Endothelial cell (in vitro differentiated cells): ENCODE data around the gene RGS17. TPM values are rescaled to one million over a fixed set of nuclear protein-coding genes. Genes with fewer than 3 reads are reported as not detected.

Source experiments
- DNase-seq: peaks from one replicate; pipeline ENCODE4 v3.0.0; 2021; ENCODE audit warnings: low spot score
- H3K27ac Mint-ChIP-seq: one replicate; pipeline ENCODE4 v1.8.0; 2021; ENCODE audit warnings: mixed read lengths, inconsistent platforms; ENCODE audit not compliant: unreplicated experiment
- H3K27me3 Mint-ChIP-seq: one replicate; pipeline ENCODE4 v1.8.0; 2021; ENCODE audit warnings: mild to moderate bottlenecking, moderate library complexity, mixed read lengths, inconsistent platforms; ENCODE audit not compliant: unreplicated experiment
- H3K36me3 Mint-ChIP-seq: one replicate; pipeline ENCODE4 v1.8.0; 2021; ENCODE audit warnings: mild to moderate bottlenecking, low read depth, mixed read lengths, inconsistent platforms; ENCODE audit not compliant: unreplicated experiment
- H3K4me1 Mint-ChIP-seq: one replicate; pipeline ENCODE4 v1.8.0; 2021; ENCODE audit warnings: mild to moderate bottlenecking, mixed read lengths, inconsistent platforms; ENCODE audit not compliant: unreplicated experiment
- H3K4me3 Mint-ChIP-seq: one replicate; pipeline ENCODE4 v1.8.0; 2021; ENCODE audit warnings: mild to moderate bottlenecking, mixed read lengths, inconsistent platforms; ENCODE audit not compliant: unreplicated experiment
- H3K9me3 Mint-ChIP-seq: one replicate; pipeline ENCODE4 v1.8.0; 2021; ENCODE audit warnings: mixed read lengths, inconsistent platforms; ENCODE audit not compliant: unreplicated experiment
- CTCF ChIP-seq: fragments of 200-600 bp; sonication (generic); IDR thresholded peaks from one replicate; pipeline ENCODE4 v1.5.0; 2021; ENCODE audit warnings: antibody characterized with exemption; ENCODE audit not compliant: unreplicated experiment
- total RNA-seq: library from RNA; stranded (reverse); fragmentation: NEBNext Ultra II Directional; extraction: Animal tissue kit (Norgen Biotek cat#: 25700); gene quantifications from one replicate; pipeline ENCODE4 v1.2.1, GENCODE V29; 2021; ENCODE audit not compliant: unreplicated experiment

RGS17 gene
- total RNA-seq, 1 donor from 2014 or later = 12.0 TPM

- Mint-ChIP-seq H3K27ac (no peak overlapping the region), H3K4me1 (peaks cover 14% of the 10 kb centered on the region), H3K4me3 (no peak overlapping the region), H3K9me3 (no peaks in the 10 kb centered on the region), H3K36me3 (peaks cover 4% of the 10 kb centered on the region), H3K27me3 (peaks cover 1% of the 10 kb centered on the region)
- no peak for TF ChIP-seq CTCF
- no peak for DNase-seq
These were observed 96.9 kb downstream of the RGS17 start for GRCh38 chr6:153034139-153034538.

DNA sequence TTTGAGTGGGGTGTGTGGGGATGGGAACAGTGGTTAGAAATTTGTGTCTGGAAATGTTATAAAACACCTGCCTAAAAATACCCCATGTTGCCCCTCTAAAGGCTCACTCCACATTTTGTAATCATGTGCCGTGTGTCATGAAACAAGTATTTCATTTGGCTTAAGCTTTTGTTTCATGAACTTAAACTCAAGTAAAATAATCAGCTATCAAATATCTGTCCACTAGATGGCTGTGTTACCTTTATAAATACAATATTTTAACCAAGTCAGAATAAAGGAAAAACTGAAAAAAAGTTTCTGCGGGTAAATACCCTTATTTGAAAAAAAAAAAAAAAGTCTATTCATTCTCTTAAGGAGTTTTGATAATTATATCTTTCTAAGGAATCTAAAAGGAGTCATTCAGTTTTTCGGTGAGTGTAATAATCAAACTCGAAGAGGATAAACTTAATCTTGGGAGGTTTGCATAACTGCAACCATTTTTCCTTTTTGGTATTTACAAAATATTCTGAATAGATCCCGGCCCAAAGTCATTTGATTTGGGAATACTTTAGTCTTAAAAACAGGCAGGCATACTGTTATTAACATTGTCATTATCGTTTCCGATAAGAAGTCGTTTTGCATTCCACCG, 98.7 kb downstream of the RGS17 start:
- Mint-ChIP-seq H3K4me3 (no peak overlapping the region), H3K36me3 (no peaks in the 10 kb centered on the region), H3K27me3 (no peaks in the 10 kb centered on the region), H3K9me3 (no peaks in the 10 kb centered on the region), H3K4me1 (peaks cover 14% of the 10 kb centered on the region), H3K27ac (no peak overlapping the region)
- no peak for DNase-seq
- no peak for TF ChIP-seq CTCF

- H3K27ac Mint-ChIP-seq = peak overlapping the region; percentile 44
These were observed 99.6 kb downstream of the RGS17 start for GRCh38 chr6:153031335-153031955.

GRCh38 chr6:153028963-153029362, 102.1 kb downstream of the RGS17 start:
- H3K4me1 Mint-ChIP-seq = peaks cover 14% of the 10 kb centered on the region
- H3K9me3 Mint-ChIP-seq = no peaks in the 10 kb centered on the region

More at GRCh38 chr6:153031335-153031955, 99.6 kb downstream of the RGS17 start:
- TF ChIP-seq CTCF = no peak
- H3K36me3 Mint-ChIP-seq = no peaks in the 10 kb centered on the region
- no peaks in the 10 kb centered on the region for H3K27me3 Mint-ChIP-seq
- no peaks in the 10 kb centered on the region for H3K9me3 Mint-ChIP-seq
- DNase-seq = no peak
- peaks cover 14% of the 10 kb centered on the region for H3K4me1 Mint-ChIP-seq
- no peak overlapping the region for H3K4me3 Mint-ChIP-seq

More at GRCh38 chr6:153028963-153029362, 102.1 kb downstream of the RGS17 start:
- H3K36me3 Mint-ChIP-seq = no peaks in the 10 kb centered on the region
- H3K27me3 Mint-ChIP-seq = no peaks in the 10 kb centered on the region
- H3K27ac Mint-ChIP-seq = no peak overlapping the region
- no peak for TF ChIP-seq CTCF
- no peak overlapping the region for H3K4me3 Mint-ChIP-seq
- DNase-seq = no peak
